Panc1 (cell line): Measurements from ENCODE around the gene UNKL. TPM values are rescaled to one million over a fixed set of nuclear protein-coding genes. Genes with fewer than 3 reads are reported as not detected.

ENCODE experiments used
- ATAC-seq: fragments of 200-7000 bp; cut with Tn5 transposase; 2 replicates; pipeline ENCODE4 v1.9.1; 2020; ENCODE audit warnings: mild to moderate bottlenecking, moderate library complexity
- BruUV-seq: library from RNA; stranded (reverse); fragments of 400-500 nt; replicated peaks from 2 replicates; lab custom pipeline; 2021; lab: Mats Ljungman, UMichigan
- CTCF ChIA-PET: fragments of 300-600 bp; sonication (Branson Sonifier 250); formaldehyde crosslinking; loops from one replicate; lab custom pipeline; 2022; ENCODE audit warnings: antibody characterized with exemption; lab: Charles Lee
- POLR2A ChIA-PET: fragments of 300-600 bp; sonication (Branson Sonifier 250); formaldehyde crosslinking; loops from one replicate; lab custom pipeline; 2022; ENCODE audit warnings: antibody characterized with exemption; lab: Charles Lee
- DNase-seq: peaks from one replicate; pipeline ENCODE4 v3.0.0-alpha.2; 2010; ENCODE audit warnings: low read depth, low spot score
- H3K27ac ChIP-seq: 2 replicates; pipeline ENCODE4 v1.5.1; 2011; ENCODE audit warnings: mild to moderate bottlenecking, low read length, inconsistent platforms
- H3K27me3 ChIP-seq: fragments of 200-500 bp; sonication (Bioruptor generic); 2 replicates; pipeline ENCODE4 v1.6.0; 2014; ENCODE audit warnings: low read length, inconsistent platforms; ENCODE audit not compliant: control insufficient read depth, insufficient read depth
- H3K36me3 ChIP-seq: fragments of 200-500 bp; sonication (Bioruptor generic); 2 replicates; pipeline ENCODE4 v1.5.1; 2014; ENCODE audit warnings: inconsistent platforms, mild to moderate bottlenecking, low read length, moderate library complexity; ENCODE audit not compliant: control insufficient read depth, insufficient read depth
- H3K4me1 ChIP-seq: 2 replicates; pipeline ENCODE4 v1.5.1; 2011; ENCODE audit warnings: inconsistent platforms, mild to moderate bottlenecking, low read length, moderate library complexity; ENCODE audit not compliant: control insufficient read depth, insufficient read depth
- H3K4me3 ChIP-seq, 2 experiments: 2 replicates each; pipeline ENCODE4 v1.5.1; 2011 to 2012; ENCODE audit warnings: low read depth in 2 of 2, low read length in 2 of 2, mild to moderate bottlenecking in 2 of 2, inconsistent platforms in 1 of 2, moderate library complexity in 1 of 2
- H3K9me3 ChIP-seq: fragments of 200-500 bp; sonication (Bioruptor generic); 2 replicates; pipeline ENCODE4 v1.5.1; 2014; ENCODE audit warnings: low read depth, mild to moderate bottlenecking, inconsistent platforms, low read length, moderate library complexity; ENCODE audit not compliant: control insufficient read depth, insufficient read depth
- POLR2AphosphoS5 ChIP-seq: IDR thresholded peaks from 2 replicates; pipeline ENCODE4 v1.6.1; 2012; ENCODE audit warnings: mild to moderate bottlenecking, low read depth, low read length, moderate library complexity
- SIN3A ChIP-seq: IDR thresholded peaks from 2 replicates; pipeline ENCODE4 v1.6.1; 2012; ENCODE audit warnings: low read depth, mild to moderate bottlenecking, low read length, moderate library complexity, borderline replicate concordance; ENCODE audit not compliant: insufficient read depth
- TCF7L2 ChIP-seq: IDR thresholded peaks from 2 replicates; pipeline ENCODE4 v1.6.1; 2011; ENCODE audit warnings: mild to moderate bottlenecking, low read depth, low read length, inconsistent platforms
- in situ Hi-C: cut with HindIII; loops from 2 replicates; pipeline ENCODE4 v1.10.0; 2016; ENCODE audit warnings: low sequenced_read_pairs, low pct_unique_long_range_greater_than_20kb
- intact Hi-C: fragments of 100-400 bp; cut with micrococcal nuclease; formaldehyde crosslinking; loops from one replicate; pipeline ENCODE4 v1.10.0; 2022; ENCODE audit not compliant: unreplicated experiment
- total RNA-seq: library from RNA; stranded (reverse); gene quantifications from one replicate; pipeline ENCODE4 v1.2.1, GENCODE V29; 2021; ENCODE audit not compliant: unreplicated experiment
- TF ChIP-seq, protein P1 (sequence below): fragments of 450-650 bp; IDR thresholded peaks from 2 replicates; pipeline ENCODE4 v1.5.1; 2017; ENCODE audit warnings: mild to moderate bottlenecking
- TF ChIP-seq, protein P2 (sequence below), 2 experiments: IDR thresholded peaks; 2 replicates each; pipeline ENCODE4 v1.6.1; 2011 to 2012; ENCODE audit warnings: low read depth in 2 of 2, control low read depth in 1 of 2, low read length in 1 of 2, mild to moderate bottlenecking in 1 of 2, moderate library complexity in 1 of 2; ENCODE audit not compliant: insufficient read depth in 1 of 2

The UNKL gene
- total RNA-seq, 1 experiment from 2014 or later, result 26.6 TPM

DNA sequence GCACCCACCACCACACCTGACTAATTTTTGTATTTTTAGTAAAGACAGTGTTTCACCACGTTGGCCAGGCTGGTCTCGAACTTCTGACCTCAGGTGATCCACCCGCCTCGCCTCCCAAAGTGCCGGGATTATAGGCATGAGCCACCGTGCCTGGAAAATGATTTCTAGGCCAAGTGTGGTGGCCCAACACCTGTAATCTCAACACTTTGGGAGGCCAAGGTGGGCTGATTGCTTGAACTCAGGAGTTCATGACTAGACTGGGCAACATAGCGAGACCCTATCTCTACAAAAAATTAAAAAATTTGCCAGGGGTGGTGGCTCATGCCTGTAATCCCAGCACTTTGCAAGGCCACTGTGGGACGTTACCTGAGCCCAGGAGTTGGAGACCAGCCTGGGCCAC is 92.1 kb downstream of the UNKL start:
- ATAC-seq, result no peak
- no peaks in the 10 kb centered on the region for H3K9me3 ChIP-seq
- intact Hi-C loops, result no loop called here

DNA sequence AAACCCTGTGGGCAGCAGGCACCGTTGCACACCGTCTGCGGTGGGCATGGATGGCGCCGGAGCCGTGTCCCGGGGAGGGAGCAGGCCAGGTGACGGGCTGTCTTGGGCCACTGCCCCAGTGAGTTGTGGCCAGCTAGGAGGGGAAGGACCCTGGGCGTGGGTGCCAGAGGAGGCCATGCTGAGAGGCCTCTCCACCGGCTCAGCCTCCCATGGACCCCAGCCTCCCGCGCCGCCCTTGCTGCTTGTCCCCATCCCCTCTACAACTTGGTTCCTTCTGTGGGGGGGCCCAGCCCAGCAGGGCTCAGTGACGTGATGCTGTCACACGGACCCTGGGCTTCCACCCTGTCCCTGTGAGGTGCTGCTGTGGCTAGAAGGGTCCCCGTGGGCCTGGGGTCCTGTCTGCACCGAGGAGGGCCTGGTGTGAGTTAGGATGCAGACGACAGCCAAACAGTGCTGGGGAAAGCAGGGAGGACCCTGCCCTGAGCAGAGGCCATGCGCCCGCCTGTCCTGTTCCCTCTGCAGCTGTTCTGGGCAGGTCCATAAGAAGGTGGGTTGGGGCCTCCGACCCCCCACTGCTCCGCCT is 93.8 kb downstream of the UNKL start:
- no peak for ATAC-seq
- BruUV-seq, result no TSS peak

More for the DNA sequence above, 92.1 kb downstream of the UNKL start:
- DNase-seq, result no peak
- in situ Hi-C loops, result no loop called here
- Histone ChIP-seq H3K27ac (no peak overlapping the region), H3K36me3 (peaks cover 10% of the 10 kb centered on the region), H3K4me1 (no peaks in the 10 kb centered on the region), H3K4me3 (no peak overlapping the region), H3K27me3 (no peaks in the 10 kb centered on the region)
- TF ChIP-seq, protein P1, sequence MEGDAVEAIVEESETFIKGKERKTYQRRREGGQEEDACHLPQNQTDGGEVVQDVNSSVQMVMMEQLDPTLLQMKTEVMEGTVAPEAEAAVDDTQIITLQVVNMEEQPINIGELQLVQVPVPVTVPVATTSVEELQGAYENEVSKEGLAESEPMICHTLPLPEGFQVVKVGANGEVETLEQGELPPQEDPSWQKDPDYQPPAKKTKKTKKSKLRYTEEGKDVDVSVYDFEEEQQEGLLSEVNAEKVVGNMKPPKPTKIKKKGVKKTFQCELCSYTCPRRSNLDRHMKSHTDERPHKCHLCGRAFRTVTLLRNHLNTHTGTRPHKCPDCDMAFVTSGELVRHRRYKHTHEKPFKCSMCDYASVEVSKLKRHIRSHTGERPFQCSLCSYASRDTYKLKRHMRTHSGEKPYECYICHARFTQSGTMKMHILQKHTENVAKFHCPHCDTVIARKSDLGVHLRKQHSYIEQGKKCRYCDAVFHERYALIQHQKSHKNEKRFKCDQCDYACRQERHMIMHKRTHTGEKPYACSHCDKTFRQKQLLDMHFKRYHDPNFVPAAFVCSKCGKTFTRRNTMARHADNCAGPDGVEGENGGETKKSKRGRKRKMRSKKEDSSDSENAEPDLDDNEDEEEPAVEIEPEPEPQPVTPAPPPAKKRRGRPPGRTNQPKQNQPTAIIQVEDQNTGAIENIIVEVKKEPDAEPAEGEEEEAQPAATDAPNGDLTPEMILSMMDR, result no peak
- TF ChIP-seq, protein P2, sequence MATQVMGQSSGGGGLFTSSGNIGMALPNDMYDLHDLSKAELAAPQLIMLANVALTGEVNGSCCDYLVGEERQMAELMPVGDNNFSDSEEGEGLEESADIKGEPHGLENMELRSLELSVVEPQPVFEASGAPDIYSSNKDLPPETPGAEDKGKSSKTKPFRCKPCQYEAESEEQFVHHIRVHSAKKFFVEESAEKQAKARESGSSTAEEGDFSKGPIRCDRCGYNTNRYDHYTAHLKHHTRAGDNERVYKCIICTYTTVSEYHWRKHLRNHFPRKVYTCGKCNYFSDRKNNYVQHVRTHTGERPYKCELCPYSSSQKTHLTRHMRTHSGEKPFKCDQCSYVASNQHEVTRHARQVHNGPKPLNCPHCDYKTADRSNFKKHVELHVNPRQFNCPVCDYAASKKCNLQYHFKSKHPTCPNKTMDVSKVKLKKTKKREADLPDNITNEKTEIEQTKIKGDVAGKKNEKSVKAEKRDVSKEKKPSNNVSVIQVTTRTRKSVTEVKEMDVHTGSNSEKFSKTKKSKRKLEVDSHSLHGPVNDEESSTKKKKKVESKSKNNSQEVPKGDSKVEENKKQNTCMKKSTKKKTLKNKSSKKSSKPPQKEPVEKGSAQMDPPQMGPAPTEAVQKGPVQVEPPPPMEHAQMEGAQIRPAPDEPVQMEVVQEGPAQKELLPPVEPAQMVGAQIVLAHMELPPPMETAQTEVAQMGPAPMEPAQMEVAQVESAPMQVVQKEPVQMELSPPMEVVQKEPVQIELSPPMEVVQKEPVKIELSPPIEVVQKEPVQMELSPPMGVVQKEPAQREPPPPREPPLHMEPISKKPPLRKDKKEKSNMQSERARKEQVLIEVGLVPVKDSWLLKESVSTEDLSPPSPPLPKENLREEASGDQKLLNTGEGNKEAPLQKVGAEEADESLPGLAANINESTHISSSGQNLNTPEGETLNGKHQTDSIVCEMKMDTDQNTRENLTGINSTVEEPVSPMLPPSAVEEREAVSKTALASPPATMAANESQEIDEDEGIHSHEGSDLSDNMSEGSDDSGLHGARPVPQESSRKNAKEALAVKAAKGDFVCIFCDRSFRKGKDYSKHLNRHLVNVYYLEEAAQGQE (IDR thresholded peaks at IDR 0.05; ENCODE audit: insufficient read depth in 1 of 2, low read depth in 2 of 2, low read length in 1 of 2), result no peak
- no peak for TF ChIP-seq TCF7L2
- TF ChIP-seq POLR2AphosphoS5, result no peak
- TF ChIP-seq SIN3A, result no peak
- ChIA-PET CTCF (no interaction called here), POLR2A (no interaction called here)
- BruUV-seq, result no TSS peak

More for the DNA sequence above, 93.8 kb downstream of the UNKL start:
- intact Hi-C loops, result no loop called here
- no peak overlapping the region for H3K4me3 ChIP-seq
- no peaks in the 10 kb centered on the region for H3K4me1 ChIP-seq
- no peak for DNase-seq
- no peaks in the 10 kb centered on the region for H3K27me3 ChIP-seq
- H3K36me3 ChIP-seq, result peaks cover 15% of the 10 kb centered on the region
- in situ Hi-C loops, result no loop called here
- POLR2A ChIA-PET, result no interaction called here
- H3K27ac ChIP-seq, result no peak overlapping the region
- no peaks in the 10 kb centered on the region for H3K9me3 ChIP-seq
- CTCF ChIA-PET, result interaction anchor here (0.6 kb wide), 1 partner anchor 41 kb away, joined by 9 read pairs; no protein-coding TSS in a partner anchor
- TF ChIP-seq TCF7L2 (no peak), SIN3A (no peak), POLR2AphosphoS5 (no peak)
- TF ChIP-seq, protein P2 (IDR thresholded peaks at IDR 0.05; ENCODE audit: insufficient read depth in 1 of 2, low read depth in 2 of 2, low read length in 1 of 2), result no peak
- TF ChIP-seq, protein P1, result no peak
